ENCODE data around the gene CPHXL. TPM values are rescaled to one million over a fixed set of nuclear protein-coding genes. Genes with fewer than 3 reads are reported as not detected.

The CPHXL gene
- total RNA-seq, 1 experiment from 2014 or later: not detected

DNA sequence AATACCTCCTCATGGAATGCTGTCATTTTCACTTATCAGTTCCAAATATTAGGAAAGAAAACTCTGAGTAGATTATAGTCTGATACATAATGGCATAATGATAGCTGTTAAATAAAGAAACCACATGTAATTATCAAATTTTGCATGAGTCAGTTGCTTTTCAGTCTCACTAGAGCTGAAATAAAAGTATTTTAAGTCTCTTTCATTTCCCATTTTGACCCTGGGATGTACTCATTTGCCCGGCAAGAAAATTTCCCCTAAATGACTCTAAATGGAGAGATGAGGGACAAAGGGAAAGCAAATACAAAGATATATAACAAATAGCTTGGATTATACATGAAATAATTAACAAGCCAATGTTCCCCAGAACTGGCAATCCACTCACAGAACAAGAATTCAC, 47.9 kb upstream of the CPHXL start:
- Mint-ChIP-seq H3K4me3 (no peak overlapping the region), H3K36me3 (ENCODE audit: insufficient read depth in 1 of 3, low read depth in 3 of 3) (peaks cover 2 to 7% (median 5%) of the 10 kb centered on the region in 3 experiments; a peak in 2 of 7 replicates), H3K9me3 (peaks cover 7 to 10% of the 10 kb centered on the region in 2 experiments; a peak in 4 of 5 replicates), H3K27ac (no peak overlapping the region), H3K4me1 (no peaks in the 10 kb centered on the region), H3K27me3 (ENCODE audit: low read depth) (peaks cover 20% of the 10 kb centered on the region)
- no peaks in the 10 kb centered on the region for H4K20me1 ChIP-seq (ENCODE audit: control insufficient read depth, insufficient read depth, insufficient read length)
- peaks cover 8% of the 10 kb centered on the region for H3K9me3 ChIP-seq (ENCODE audit: control insufficient read depth, low read depth, low read length)
- no peak overlapping the region for H2BK12ac ChIP-seq (ENCODE audit: insufficient read length, low read depth, low read length)
- no peak overlapping the region for H2AFZ ChIP-seq (ENCODE audit: low read length)
- H3K9ac ChIP-seq (ENCODE audit: extremely low read depth, insufficient read length, low read length): no peak overlapping the region
- H4K5ac ChIP-seq (ENCODE audit: insufficient read length, low read depth, low read length): no peak overlapping the region
- H2BK5ac ChIP-seq (ENCODE audit: insufficient read length, low read length): no peak overlapping the region
- H2BK15ac ChIP-seq (ENCODE audit: low read depth, low read length): no peak overlapping the region
- no peak overlapping the region for H2AK5ac ChIP-seq (ENCODE audit: insufficient read length, low read length)
- H3K18ac ChIP-seq (ENCODE audit: insufficient read length, low read depth, low read length): no peak overlapping the region
- no peak overlapping the region for H3T11ph ChIP-seq (ENCODE audit: low read length)
- no peaks in the 10 kb centered on the region for H3K4me1 ChIP-seq (ENCODE audit: insufficient read depth, low read length)
- WGBS (ENCODE audit: extremely low coverage, insufficient read length, low lambda C conversion rate): no CpG with 5 or more reads among the region's 1 CpG
- H4K8ac ChIP-seq (replicated peaks; ENCODE audit: insufficient read length, low read depth, low read length): no peak overlapping the region
- no peak for DNase-seq
- no peak overlapping the region for H3K14ac ChIP-seq (ENCODE audit: insufficient read depth, low read length)
- no peak overlapping the region for H3K4me2 ChIP-seq (ENCODE audit: insufficient read depth, insufficient read length, low read length)
- H3K56ac ChIP-seq (ENCODE audit: insufficient read length, low read depth, low read length): no peak overlapping the region
- H4K91ac ChIP-seq (ENCODE audit: insufficient read length, low read depth, low read length): no peak overlapping the region
- no peaks in the 10 kb centered on the region for H3K79me2 ChIP-seq (ENCODE audit: insufficient read depth, low read length)
- TF ChIP-seq, protein P1, sequence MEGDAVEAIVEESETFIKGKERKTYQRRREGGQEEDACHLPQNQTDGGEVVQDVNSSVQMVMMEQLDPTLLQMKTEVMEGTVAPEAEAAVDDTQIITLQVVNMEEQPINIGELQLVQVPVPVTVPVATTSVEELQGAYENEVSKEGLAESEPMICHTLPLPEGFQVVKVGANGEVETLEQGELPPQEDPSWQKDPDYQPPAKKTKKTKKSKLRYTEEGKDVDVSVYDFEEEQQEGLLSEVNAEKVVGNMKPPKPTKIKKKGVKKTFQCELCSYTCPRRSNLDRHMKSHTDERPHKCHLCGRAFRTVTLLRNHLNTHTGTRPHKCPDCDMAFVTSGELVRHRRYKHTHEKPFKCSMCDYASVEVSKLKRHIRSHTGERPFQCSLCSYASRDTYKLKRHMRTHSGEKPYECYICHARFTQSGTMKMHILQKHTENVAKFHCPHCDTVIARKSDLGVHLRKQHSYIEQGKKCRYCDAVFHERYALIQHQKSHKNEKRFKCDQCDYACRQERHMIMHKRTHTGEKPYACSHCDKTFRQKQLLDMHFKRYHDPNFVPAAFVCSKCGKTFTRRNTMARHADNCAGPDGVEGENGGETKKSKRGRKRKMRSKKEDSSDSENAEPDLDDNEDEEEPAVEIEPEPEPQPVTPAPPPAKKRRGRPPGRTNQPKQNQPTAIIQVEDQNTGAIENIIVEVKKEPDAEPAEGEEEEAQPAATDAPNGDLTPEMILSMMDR (conservative IDR thresholded peaks at IDR 0.05): no peak
- H3K23ac ChIP-seq (ENCODE audit: insufficient read length, low read depth, low read length): no peak overlapping the region
- H3K4ac ChIP-seq (ENCODE audit: low read depth, low read length): no peak overlapping the region
- H3K27ac ChIP-seq (ENCODE audit: insufficient read length, low read depth, low read length): no peak overlapping the region
- no peaks in the 10 kb centered on the region for H3K27me3 ChIP-seq (ENCODE audit: insufficient read depth, low read length)
- H2BK20ac ChIP-seq (ENCODE audit: low read depth, low read length, poor library complexity, severe bottlenecking): no peak overlapping the region
- H3K79me1 ChIP-seq (ENCODE audit: insufficient read depth, low read depth, low read length, poor library complexity, severe bottlenecking): no peaks in the 10 kb centered on the region
- no peaks in the 10 kb centered on the region for H3K23me2 ChIP-seq (ENCODE audit: insufficient read length, low read depth, low read length, poor library complexity, severe bottlenecking)
- H2BK120ac ChIP-seq (ENCODE audit: low read depth, low read length, poor library complexity, severe bottlenecking): no peak overlapping the region

All from H9 (cell line).